Large intestine (tissue), 1 donor: Measurements from ENCODE around the gene ARAP2. TPM values are rescaled to one million over a fixed set of nuclear protein-coding genes. Genes with fewer than 3 reads are reported as not detected.

Experiments used
- polyA plus RNA-seq: library from polyadenylated mRNA; unstranded; fragments of 120-200 nt; gene quantifications from one replicate; pipeline ENCODE4 v1.2.1, GENCODE V29; 2013

Gene ARAP2
- polyA plus RNA-seq, 1 donor = 13.6 TPM

Other genes with a start within 250 kb of the ARAP2 start
- 0.16 TPM for gene DTHD1, start 37.1 kb upstream of the ARAP2 start, polyA plus RNA-seq